Thymus (tissue), 11 donors: ENCODE data around the gene ACE2. TPM values are rescaled to one million over a fixed set of nuclear protein-coding genes. Genes with fewer than 3 reads are reported as not detected.

Experiments used
- DNase-seq, 9 donors: peaks; one replicate each; pipeline ENCODE4 v3.0.0-alpha.2; 2013; ENCODE audit warnings: low spot score in 9 of 9, low read depth in 6 of 9, missing footprints in 1 of 9
- H3K27ac ChIP-seq, 2 donors: one replicate each; pipeline ENCODE4 v1.5.1; 2013; ENCODE audit warnings: control low read depth in 1 of 2, low read depth in 1 of 2, low read length in 1 of 2, mild to moderate bottlenecking in 1 of 2, moderate library complexity in 1 of 2
- H3K27me3 ChIP-seq, 2 donors: one replicate each; pipeline ENCODE4 v1.5.1; 2013; ENCODE audit warnings: low read length in 1 of 2; ENCODE audit not compliant: control insufficient read depth in 2 of 2, insufficient read depth in 1 of 2
- H3K36me3 ChIP-seq, 2 donors: one replicate each; pipeline ENCODE4 v1.5.1; 2013; ENCODE audit warnings: low read length in 1 of 2, mild to moderate bottlenecking in 1 of 2, moderate library complexity in 1 of 2; ENCODE audit not compliant: control insufficient read depth in 2 of 2, insufficient read depth in 2 of 2
- H3K4me1 ChIP-seq, 2 donors: one replicate each; pipeline ENCODE4 v1.5.1; 2013; ENCODE audit warnings: low read length in 2 of 2; ENCODE audit not compliant: control insufficient read depth in 2 of 2, insufficient read depth in 2 of 2
- H3K4me3 ChIP-seq, 2 donors: one replicate each; pipeline ENCODE4 v1.5.1; 2013; ENCODE audit warnings: low read length in 2 of 2, control low read depth in 1 of 2, mild to moderate bottlenecking in 1 of 2
- H3K9me3 ChIP-seq, 2 donors: one replicate each; pipeline ENCODE4 v1.5.1; 2013; ENCODE audit warnings: low read length in 1 of 2, mild to moderate bottlenecking in 1 of 2; ENCODE audit not compliant: control insufficient read depth in 2 of 2, insufficient read depth in 1 of 2
- WGBS: extraction: QIAGEN DNeasy Blood & Tissue Kit; methylation state at CpG from one replicate; pipeline ENCODE4 v1.1.7; 2013; 5-methylcytosine and 5-hydroxymethylcytosine counted together
- polyA plus RNA-seq: library from polyadenylated mRNA; stranded (reverse); fragments of 200-250 nt; gene quantifications from one replicate; pipeline ENCODE4 v1.2.3, GENCODE V29; 2013
- total RNA-seq: library from RNA; stranded (reverse); fragments of 120-200 nt; gene quantifications from one replicate; pipeline ENCODE4 v1.2.4, GENCODE V29; 2013
- donor health status: healthy.

Gene ACE2
- total and polyA plus RNA-seq, 2 donors = 0.38 to 1.4 TPM

GRCh38 chrX:15529165-15529564, 71.6 kb downstream of the ACE2 start:
- no peak overlapping the region for H3K4me3 ChIP-seq
- H3K4me1 ChIP-seq = no peaks in the 10 kb centered on the region
- DNase-seq = no peak
- H3K27ac ChIP-seq = no peak overlapping the region
- H3K27me3 ChIP-seq = no peaks in the 10 kb centered on the region
- no peaks in the 10 kb centered on the region for H3K36me3 ChIP-seq
- no peaks in the 10 kb centered on the region for H3K9me3 ChIP-seq

- DNase-seq = no peak
- no peak overlapping the region for H3K4me3 ChIP-seq
- no peaks in the 10 kb centered on the region for H3K36me3 ChIP-seq
- H3K9me3 ChIP-seq = no peaks in the 10 kb centered on the region
- H3K27ac ChIP-seq = no peak overlapping the region
- no peaks in the 10 kb centered on the region for H3K27me3 ChIP-seq
- no peaks in the 10 kb centered on the region for H3K4me1 ChIP-seq
- WGBS = 87% methylated on average over 8 of the region's 8 CpGs
Measured at GRCh38 chrX:15525664-15526416, 74.9 kb downstream of the ACE2 start.

- Histone ChIP-seq H3K4me3 (no peak overlapping the region), H3K27ac (no peak overlapping the region), H3K36me3 (no peaks in the 10 kb centered on the region), H3K27me3 (no peaks in the 10 kb centered on the region), H3K4me1 (no peaks in the 10 kb centered on the region), H3K9me3 (no peaks in the 10 kb centered on the region)
- DNase-seq = no peak
Measured at GRCh38 chrX:15524417-15524816, 76.3 kb downstream of the ACE2 start.

GRCh38 chrX:15523088-15523487, 77.7 kb downstream of the ACE2 start:
- H3K4me1 ChIP-seq = no peaks in the 10 kb centered on the region
- H3K36me3 ChIP-seq = no peaks in the 10 kb centered on the region
- H3K27me3 ChIP-seq = no peaks in the 10 kb centered on the region
- no peak for DNase-seq
- no peak overlapping the region for H3K4me3 ChIP-seq
- H3K27ac ChIP-seq = no peak overlapping the region
- no peaks in the 10 kb centered on the region for H3K9me3 ChIP-seq

- Histone ChIP-seq H3K27me3 (no peaks in the 10 kb centered on the region), H3K4me3 (no peak overlapping the region), H3K36me3 (no peaks in the 10 kb centered on the region), H3K27ac (no peak overlapping the region), H3K4me1 (no peaks in the 10 kb centered on the region), H3K9me3 (no peaks in the 10 kb centered on the region)
- WGBS = 96% methylated on average over 3 of the region's 3 CpGs
- DNase-seq = no peak
Measured at GRCh38 chrX:15522464-15522863, 78.3 kb downstream of the ACE2 start.

- 31% methylated on average over 6 of the region's 6 CpGs for WGBS
- H3K27ac ChIP-seq = no peak overlapping the region
- no peaks in the 10 kb centered on the region for H3K9me3 ChIP-seq
- no peak for DNase-seq
- no peaks in the 10 kb centered on the region for H3K27me3 ChIP-seq
- H3K4me1 ChIP-seq = no peaks in the 10 kb centered on the region
- no peak overlapping the region for H3K4me3 ChIP-seq
- H3K36me3 ChIP-seq = no peaks in the 10 kb centered on the region
Measured at GRCh38 chrX:15515931-15516330, 84.8 kb downstream of the ACE2 start.

- Histone ChIP-seq H3K9me3 (no peaks in the 10 kb centered on the region), H3K27ac (no peak overlapping the region), H3K27me3 (no peaks in the 10 kb centered on the region), H3K4me1 (no peaks in the 10 kb centered on the region), H3K36me3 (no peaks in the 10 kb centered on the region), H3K4me3 (no peak overlapping the region)
- no peak for DNase-seq
- WGBS = 100% methylated on average over 1 of the region's 1 CpG
Measured at GRCh38 chrX:15514279-15514678, 86.5 kb downstream of the ACE2 start.

- Histone ChIP-seq H3K36me3 (no peaks in the 10 kb centered on the region), H3K27ac (no peak overlapping the region), H3K4me1 (no peaks in the 10 kb centered on the region), H3K9me3 (no peaks in the 10 kb centered on the region), H3K27me3 (no peaks in the 10 kb centered on the region), H3K4me3 (no peak overlapping the region)
- no peak for DNase-seq
- WGBS = 92% methylated on average over 4 of the region's 4 CpGs
Measured at GRCh38 chrX:15512401-15512965, 88.3 kb downstream of the ACE2 start.

GRCh38 chrX:15511563-15511962, 89.2 kb downstream of the ACE2 start:
- H3K27ac ChIP-seq = no peak overlapping the region
- H3K4me3 ChIP-seq = no peak overlapping the region
- no peak for DNase-seq
- H3K9me3 ChIP-seq = no peaks in the 10 kb centered on the region
- no peaks in the 10 kb centered on the region for H3K36me3 ChIP-seq
- no peaks in the 10 kb centered on the region for H3K4me1 ChIP-seq
- no peaks in the 10 kb centered on the region for H3K27me3 ChIP-seq
- WGBS = 71% methylated on average over 1 of the region's 1 CpG
